PFSK-1 (cell line): Measurements from ENCODE around the gene SCTR.

Source experiments
- FOXP2 ChIP-seq: optimal IDR thresholded peaks from 2 replicates; pipeline ENCODE3; 2011; ENCODE audit warnings: borderline replicate concordance, control low read depth, inconsistent platforms; ENCODE audit not compliant: insufficient read depth; ENCODE audit errors: extremely low read length, extremely low read depth
- POLR2AphosphoS5 ChIP-seq: IDR thresholded peaks from 2 replicates; pipeline ENCODE4 v1.6.1; 2012; ENCODE audit warnings: low read depth, mild to moderate bottlenecking, control low read depth, low read length, moderate library complexity
- REST ChIP-seq, 2 experiments: IDR thresholded peaks; 2 replicates each; pipeline versions ENCODE4 v1.6.1 to v1.8.0; 2011 to 2012; ENCODE audit warnings: low read depth in 2 of 2, low read length in 2 of 2, control low read depth in 1 of 2, inconsistent platforms in 1 of 2, mild to moderate bottlenecking in 1 of 2, moderate library complexity in 1 of 2; ENCODE audit not compliant: insufficient read depth in 1 of 2
- SIN3A ChIP-seq: IDR thresholded peaks from 2 replicates; pipeline ENCODE4 v1.6.1; 2012; ENCODE audit warnings: mild to moderate bottlenecking, low read length, moderate library complexity, borderline replicate concordance; ENCODE audit not compliant: insufficient read depth
- TAF1 ChIP-seq: IDR thresholded peaks from 2 replicates; pipeline ENCODE4 v1.6.1; 2012; ENCODE audit warnings: low read length, control low read depth, borderline replicate concordance; ENCODE audit not compliant: insufficient read depth

The SCTR gene

GRCh38 chr2:119489232-119489952, 34.9 kb downstream of the SCTR start:
- TF ChIP-seq POLR2AphosphoS5 (no peak), SIN3A (no peak), FOXP2 (no peak), REST (IDR thresholded peaks at IDR 0.05; ENCODE audit: insufficient read depth in 1 of 2, low read depth in 2 of 2, low read length in 2 of 2) (no peak), TAF1 (no peak)

- no peak for TF ChIP-seq REST (IDR thresholded peaks at IDR 0.05; ENCODE audit: insufficient read depth in 1 of 2, low read depth in 2 of 2, low read length in 2 of 2)
- no peak for TF ChIP-seq POLR2AphosphoS5
- no peak for TF ChIP-seq TAF1
- TF ChIP-seq FOXP2, result no peak
- no peak for TF ChIP-seq SIN3A
Observed at GRCh38 chr2:119488245-119489214, 35.8 kb downstream of the SCTR start.

GRCh38 chr2:119487434-119488244, 36.6 kb downstream of the SCTR start:
- TF ChIP-seq POLR2AphosphoS5, result no peak
- TF ChIP-seq TAF1, result no peak
- TF ChIP-seq FOXP2, result no peak
- TF ChIP-seq SIN3A, result no peak
- no peak for TF ChIP-seq REST (IDR thresholded peaks at IDR 0.05; ENCODE audit: insufficient read depth in 1 of 2, low read depth in 2 of 2, low read length in 2 of 2)

GRCh38 chr2:119486886-119487285, 37.4 kb downstream of the SCTR start:
- TF ChIP-seq FOXP2 (no peak), SIN3A (no peak), TAF1 (no peak), POLR2AphosphoS5 (no peak), REST (IDR thresholded peaks at IDR 0.05; ENCODE audit: insufficient read depth in 1 of 2, low read depth in 2 of 2, low read length in 2 of 2) (no peak)
